ENCODE data around the gene PARM1. TPM values are rescaled to one million over a fixed set of nuclear protein-coding genes. Genes with fewer than 3 reads are reported as not detected.
"Not testable (repeated sequence)": the region's sequence is repeated elsewhere in the genome, so short reads cannot be mapped to it uniquely, and the experiment has no call there.

PARM1 gene
- total RNA-seq, 1 donor from 2014 or later, result 6.4 TPM

GRCh38 chr4:74975082-74975481, 42.2 kb downstream of the PARM1 start:
- Mint-ChIP-seq H3K27ac (no peak overlapping the region), H3K36me3 (ENCODE audit: insufficient read depth) (peaks cover 21% of the 10 kb centered on the region), H3K27me3 (no peaks in the 10 kb centered on the region), H3K4me1 (ENCODE audit: low read depth) (peaks cover 5% of the 10 kb centered on the region), H3K4me3 (ENCODE audit: low read depth) (no peak overlapping the region), H3K9me3 (ENCODE audit: low read depth) (peaks cover 36% of the 10 kb centered on the region)
- TF ChIP-seq CTCF (IDR thresholded peaks at IDR 0.05; ENCODE audit: unreplicated experiment), result no peak
- no peak for DNase-seq (ENCODE audit: low spot score, unreplicated experiment)

- DNase-seq (ENCODE audit: low spot score, unreplicated experiment), result no peak
- H3K27me3 Mint-ChIP-seq, result no peaks in the 10 kb centered on the region
- H3K4me3 Mint-ChIP-seq (ENCODE audit: low read depth), result no peak overlapping the region
- no peak for TF ChIP-seq CTCF (IDR thresholded peaks at IDR 0.05; ENCODE audit: unreplicated experiment)
- no peaks in the 10 kb centered on the region for H3K4me1 Mint-ChIP-seq (ENCODE audit: low read depth)
- H3K9me3 Mint-ChIP-seq (ENCODE audit: low read depth), result peaks cover 38% of the 10 kb centered on the region
- H3K27ac Mint-ChIP-seq, result no peak overlapping the region
- H3K36me3 Mint-ChIP-seq (ENCODE audit: insufficient read depth), result peaks cover 22% of the 10 kb centered on the region
Observed at GRCh38 chr4:74975848-74976824, 43.2 kb downstream of the PARM1 start.

DNA sequence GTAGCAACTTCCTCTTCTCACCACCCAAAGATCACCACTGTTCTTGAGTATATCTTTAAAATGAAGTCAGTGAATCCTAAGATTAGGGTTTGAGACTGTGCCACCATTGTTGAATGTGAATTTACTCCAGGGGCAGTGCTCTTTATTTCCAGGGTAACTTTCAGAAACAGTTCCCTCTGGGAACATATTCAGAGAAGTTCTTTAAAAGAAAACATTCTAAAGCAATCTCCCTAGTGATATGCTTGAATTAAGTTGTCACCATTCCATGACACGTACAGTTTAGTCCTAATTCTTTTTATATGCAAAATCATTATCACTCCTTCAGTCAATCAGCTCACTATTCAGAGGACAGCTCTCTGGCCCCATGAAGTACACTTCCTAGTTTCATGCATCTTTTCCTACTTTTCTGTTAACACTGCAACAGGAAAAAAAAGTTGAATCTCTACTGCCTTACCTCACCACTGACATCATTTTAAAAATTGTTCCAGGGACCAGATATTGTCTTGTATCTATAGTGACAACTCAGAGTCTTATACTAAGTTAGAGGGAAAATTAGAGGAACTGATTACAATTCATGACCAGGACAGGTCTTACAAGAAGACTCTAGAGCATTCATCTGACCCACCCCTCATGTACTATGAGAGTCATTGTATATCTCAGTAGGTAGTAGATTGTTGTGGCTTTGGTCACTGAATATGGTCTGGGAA, 49.8 kb downstream of the PARM1 start:
- Mint-ChIP-seq H3K27me3 (no peaks in the 10 kb centered on the region), H3K9me3 (ENCODE audit: low read depth) (peaks cover 23% of the 10 kb centered on the region), H3K4me1 (ENCODE audit: low read depth) (no peaks in the 10 kb centered on the region), H3K36me3 (ENCODE audit: insufficient read depth) (peaks cover 15% of the 10 kb centered on the region), H3K4me3 (ENCODE audit: low read depth) (no peak overlapping the region), H3K27ac (no peak overlapping the region)
- no peak for DNase-seq (ENCODE audit: low spot score, unreplicated experiment)
- TF ChIP-seq CTCF (IDR thresholded peaks at IDR 0.05; ENCODE audit: unreplicated experiment), result no peak

- DNase-seq (ENCODE audit: low spot score, unreplicated experiment), result no peak
- Mint-ChIP-seq H3K4me1 (ENCODE audit: low read depth) (no peaks in the 10 kb centered on the region), H3K27ac (no peak overlapping the region), H3K27me3 (no peaks in the 10 kb centered on the region), H3K4me3 (ENCODE audit: low read depth) (no peak overlapping the region), H3K36me3 (ENCODE audit: insufficient read depth) (peaks cover 11% of the 10 kb centered on the region), H3K9me3 (ENCODE audit: low read depth) (peaks cover 19% of the 10 kb centered on the region)
- TF ChIP-seq CTCF (IDR thresholded peaks at IDR 0.05; ENCODE audit: unreplicated experiment), result no peak
Observed at GRCh38 chr4:74983253-74983635, 50.3 kb downstream of the PARM1 start.

- Mint-ChIP-seq H3K27ac (no peak overlapping the region), H3K9me3 (ENCODE audit: low read depth) (peaks cover 10% of the 10 kb centered on the region), H3K27me3 (no peaks in the 10 kb centered on the region), H3K4me1 (ENCODE audit: low read depth) (no peaks in the 10 kb centered on the region), H3K36me3 (ENCODE audit: insufficient read depth) (no peaks in the 10 kb centered on the region), H3K4me3 (ENCODE audit: low read depth) (no peak overlapping the region)
- no peak for DNase-seq (ENCODE audit: low spot score, unreplicated experiment)
- TF ChIP-seq CTCF (IDR thresholded peaks at IDR 0.05; ENCODE audit: unreplicated experiment), result no peak
Observed at GRCh38 chr4:74990276-74990875, 57.5 kb downstream of the PARM1 start.

DNA sequence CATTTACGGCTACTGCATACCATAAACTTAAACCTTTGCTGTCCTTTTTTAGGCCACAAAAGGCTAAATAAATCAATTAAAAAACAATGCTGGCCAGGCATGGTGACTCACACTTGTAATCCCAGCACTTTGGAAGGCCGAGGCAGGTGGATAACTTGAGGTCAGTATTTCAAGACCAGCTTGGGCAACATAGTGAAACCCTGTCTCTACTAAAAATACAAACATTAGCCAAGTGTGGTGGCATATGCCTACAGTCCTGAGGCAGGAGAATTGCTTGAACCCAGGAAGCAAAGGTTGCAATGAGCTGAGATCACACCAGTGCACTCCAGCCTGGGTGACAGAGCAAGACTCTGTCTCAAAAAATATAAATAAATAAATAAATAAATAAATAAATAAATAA, 61.5 kb downstream of the PARM1 start:
- H3K4me3 Mint-ChIP-seq (ENCODE audit: low read depth); H3K27ac Mint-ChIP-seq; H3K27me3 Mint-ChIP-seq; DNase-seq (ENCODE audit: low spot score, unreplicated experiment); H3K9me3 Mint-ChIP-seq (ENCODE audit: low read depth); H3K36me3 Mint-ChIP-seq (ENCODE audit: insufficient read depth); H3K4me1 Mint-ChIP-seq (ENCODE audit: low read depth): not testable (repeated sequence)
